ENCODE data around the gene INPP4B. TPM values are rescaled to one million over a fixed set of nuclear protein-coding genes. Genes with fewer than 3 reads are reported as not detected.

The INPP4B gene
- total RNA-seq, 2 experiments from 2014 or later: not detected

- no peaks in the 10 kb centered on the region for H3K9me2 ChIP-seq (ENCODE audit: insufficient read depth, low read length)
- H2AFZ ChIP-seq (ENCODE audit: low read length): no peak overlapping the region
- no peaks in the 10 kb centered on the region for H4K20me1 ChIP-seq (ENCODE audit: insufficient read depth, low read length)
- CTCF ChIA-PET (ENCODE audit: unreplicated experiment): no interaction called here
- H3K36me3 ChIP-seq (ENCODE audit: insufficient read depth, low read length): no peaks in the 10 kb centered on the region
- POLR2A ChIA-PET: interaction anchor here (0.5 to 0.7 kb wide), 2 partner anchors 13 to 410 kb away, joined by 3 to 4 read pairs; no protein-coding TSS in a partner anchor
- BruUV-seq (replicated peaks): no TSS peak
- intact Hi-C loops (cut with micrococcal nuclease; ENCODE audit: unreplicated experiment): no loop called here
- H3K27ac ChIP-seq (ENCODE audit: low read depth, low read length, poor library complexity, severe bottlenecking): no peak overlapping the region
- no peaks in the 10 kb centered on the region for H3K79me2 ChIP-seq (ENCODE audit: insufficient read depth, low read depth, low read length)
- no peak for TF ChIP-seq CTCF (conservative IDR thresholded peaks at IDR 0.05; ENCODE audit: low read length)
- TF ChIP-seq EZH2phosphoT487 (IDR thresholded peaks at IDR 0.05; ENCODE audit: borderline replicate concordance, low read depth, low read length): no peak
- no peaks in the 10 kb centered on the region for H3K9me3 ChIP-seq (ENCODE audit: low read length)
- no peaks in the 10 kb centered on the region for H3K4me1 ChIP-seq (ENCODE audit: insufficient read depth, low read length, poor library complexity, severe bottlenecking)
- H3K4me2 ChIP-seq (ENCODE audit: low read length): no peak overlapping the region
- H3K4me3 ChIP-seq (ENCODE audit: low read depth, low read length, poor library complexity, severe bottlenecking): no peak overlapping the region
- no peak for DNase-seq (ENCODE audit: low spot score)
Observed at GRCh38 chr4:142345924-142346323, 500.2 kb downstream of the INPP4B start.

DNA sequence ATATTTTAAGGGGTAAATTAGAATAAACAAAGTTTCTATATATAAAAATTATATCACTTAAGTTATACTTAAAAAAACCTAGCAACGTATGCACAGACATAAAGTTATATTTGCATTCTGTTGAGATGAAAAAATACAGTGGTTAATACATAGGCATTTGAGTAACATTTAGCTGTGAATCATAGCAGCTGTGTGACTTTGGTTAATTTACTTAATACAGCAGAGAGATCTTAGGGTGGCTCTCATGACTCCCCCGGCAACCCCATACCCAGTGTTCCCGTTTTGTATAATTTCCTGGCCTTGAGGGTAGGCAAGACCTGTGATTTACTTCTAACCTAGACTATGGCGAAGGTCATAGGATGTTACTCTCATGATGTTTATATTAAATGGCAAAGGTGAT lies 504.8 kb downstream of the INPP4B start:
- no peak overlapping the region for H3K4me2 ChIP-seq (ENCODE audit: low read length)
- no peak overlapping the region for H2AFZ ChIP-seq (ENCODE audit: low read length)
- ChIA-PET CTCF (ENCODE audit: unreplicated experiment) (no interaction called here), POLR2A (interaction anchor here (0.6 to 1.8 kb wide), 3 partner anchors 8 to 18 kb away, joined by 3 to 7 read pairs (median 3); no protein-coding TSS in a partner anchor)
- BruUV-seq (replicated peaks): no TSS peak
- no peak overlapping the region for H3K27ac ChIP-seq (ENCODE audit: low read depth, low read length, poor library complexity, severe bottlenecking)
- no peak for DNase-seq (ENCODE audit: low spot score)
- intact Hi-C loops (cut with micrococcal nuclease; ENCODE audit: unreplicated experiment): no loop called here
- H3K9me3 ChIP-seq (ENCODE audit: low read length): no peaks in the 10 kb centered on the region
- no peaks in the 10 kb centered on the region for H4K20me1 ChIP-seq (ENCODE audit: insufficient read depth, low read length)
- no peaks in the 10 kb centered on the region for H3K9me2 ChIP-seq (ENCODE audit: insufficient read depth, low read length)
- no peaks in the 10 kb centered on the region for H3K36me3 ChIP-seq (ENCODE audit: insufficient read depth, low read length)
- TF ChIP-seq CTCF (conservative IDR thresholded peaks at IDR 0.05; ENCODE audit: low read length): no peak
- no peak for TF ChIP-seq EZH2phosphoT487 (IDR thresholded peaks at IDR 0.05; ENCODE audit: borderline replicate concordance, low read depth, low read length)
- no peaks in the 10 kb centered on the region for H3K4me1 ChIP-seq (ENCODE audit: insufficient read depth, low read length, poor library complexity, severe bottlenecking)
- H3K4me3 ChIP-seq (ENCODE audit: low read depth, low read length, poor library complexity, severe bottlenecking): no peak overlapping the region
- H3K79me2 ChIP-seq (ENCODE audit: insufficient read depth, low read depth, low read length): no peaks in the 10 kb centered on the region

- no peaks in the 10 kb centered on the region for H3K36me3 ChIP-seq (ENCODE audit: insufficient read depth, low read length)
- ChIA-PET CTCF (ENCODE audit: unreplicated experiment) (no interaction called here), POLR2A (no interaction called here)
- H3K9me3 ChIP-seq (ENCODE audit: low read length): no peaks in the 10 kb centered on the region
- no peak overlapping the region for H3K4me2 ChIP-seq (ENCODE audit: low read length)
- TF ChIP-seq CTCF (conservative IDR thresholded peaks at IDR 0.05; ENCODE audit: low read length) (no peak), EZH2phosphoT487 (IDR thresholded peaks at IDR 0.05; ENCODE audit: borderline replicate concordance, low read depth, low read length) (no peak)
- BruUV-seq (replicated peaks): no TSS peak
- no peaks in the 10 kb centered on the region for H3K79me2 ChIP-seq (ENCODE audit: insufficient read depth, low read depth, low read length)
- no peak overlapping the region for H2AFZ ChIP-seq (ENCODE audit: low read length)
- no peak overlapping the region for H3K4me3 ChIP-seq (ENCODE audit: low read depth, low read length, poor library complexity, severe bottlenecking)
- no peak overlapping the region for H3K27ac ChIP-seq (ENCODE audit: low read depth, low read length, poor library complexity, severe bottlenecking)
- no peaks in the 10 kb centered on the region for H3K4me1 ChIP-seq (ENCODE audit: insufficient read depth, low read length, poor library complexity, severe bottlenecking)
- H3K9me2 ChIP-seq (ENCODE audit: insufficient read depth, low read length): no peaks in the 10 kb centered on the region
- DNase-seq (ENCODE audit: low spot score): no peak
- intact Hi-C loops (cut with micrococcal nuclease; ENCODE audit: unreplicated experiment): no loop called here
- H4K20me1 ChIP-seq (ENCODE audit: insufficient read depth, low read length): no peaks in the 10 kb centered on the region
Observed at GRCh38 chr4:142339053-142339452, 507.0 kb downstream of the INPP4B start.
